Measurements from ENCODE around the gene IGSF8.

Gene IGSF8

DNA sequence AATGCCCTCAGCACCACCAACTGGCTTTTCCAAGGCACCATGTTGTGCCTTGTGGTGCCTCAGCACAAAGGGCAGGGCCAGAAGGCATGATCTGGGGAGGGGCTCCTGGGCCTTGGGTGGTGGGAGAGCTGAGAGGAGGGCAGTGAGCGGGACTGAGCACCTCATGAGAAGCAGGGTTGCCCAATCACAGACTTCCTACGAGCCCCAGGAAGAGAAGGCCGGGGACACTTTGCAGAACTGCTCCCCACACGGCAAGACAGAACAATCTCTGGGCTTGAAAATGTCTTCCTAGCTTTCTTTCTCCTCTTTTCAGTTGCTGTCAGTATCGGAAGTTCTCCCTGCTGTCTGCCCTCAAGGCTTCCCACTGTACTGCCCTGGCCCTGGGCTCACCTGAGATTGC, 35.2 kb downstream of the IGSF8 start:
- Mint-ChIP-seq H3K27ac (no peak overlapping the region), H3K36me3 (ENCODE audit: low read depth) (no peaks in the 10 kb centered on the region), H3K4me3 (no peak overlapping the region), H3K9me3 (no peaks in the 10 kb centered on the region), H3K27me3 (ENCODE audit: low read depth, poor library complexity) (peaks cover 26% of the 10 kb centered on the region), H3K4me1 (peaks cover 27% of the 10 kb centered on the region)
- TF ChIP-seq, protein P1, sequence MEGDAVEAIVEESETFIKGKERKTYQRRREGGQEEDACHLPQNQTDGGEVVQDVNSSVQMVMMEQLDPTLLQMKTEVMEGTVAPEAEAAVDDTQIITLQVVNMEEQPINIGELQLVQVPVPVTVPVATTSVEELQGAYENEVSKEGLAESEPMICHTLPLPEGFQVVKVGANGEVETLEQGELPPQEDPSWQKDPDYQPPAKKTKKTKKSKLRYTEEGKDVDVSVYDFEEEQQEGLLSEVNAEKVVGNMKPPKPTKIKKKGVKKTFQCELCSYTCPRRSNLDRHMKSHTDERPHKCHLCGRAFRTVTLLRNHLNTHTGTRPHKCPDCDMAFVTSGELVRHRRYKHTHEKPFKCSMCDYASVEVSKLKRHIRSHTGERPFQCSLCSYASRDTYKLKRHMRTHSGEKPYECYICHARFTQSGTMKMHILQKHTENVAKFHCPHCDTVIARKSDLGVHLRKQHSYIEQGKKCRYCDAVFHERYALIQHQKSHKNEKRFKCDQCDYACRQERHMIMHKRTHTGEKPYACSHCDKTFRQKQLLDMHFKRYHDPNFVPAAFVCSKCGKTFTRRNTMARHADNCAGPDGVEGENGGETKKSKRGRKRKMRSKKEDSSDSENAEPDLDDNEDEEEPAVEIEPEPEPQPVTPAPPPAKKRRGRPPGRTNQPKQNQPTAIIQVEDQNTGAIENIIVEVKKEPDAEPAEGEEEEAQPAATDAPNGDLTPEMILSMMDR (IDR thresholded peaks at IDR 0.05): no peak
- DNase-seq: no peak

DNA sequence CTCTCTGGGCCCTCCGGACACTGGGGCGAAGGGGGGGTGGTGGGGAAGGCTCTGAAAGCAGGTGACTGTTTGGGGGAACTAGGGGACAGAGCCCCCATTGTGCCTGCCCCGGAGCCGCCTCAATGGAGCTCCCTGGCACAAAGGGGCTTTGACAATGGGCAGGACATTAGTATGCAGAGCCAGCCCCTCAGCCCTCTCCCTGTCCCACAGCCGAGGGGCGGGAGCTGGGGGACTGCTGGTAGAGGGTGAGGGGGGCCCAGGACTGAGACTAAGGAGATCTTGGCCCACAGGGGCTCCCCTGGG, 36.2 kb downstream of the IGSF8 start:
- H3K27ac Mint-ChIP-seq: no peak overlapping the region
- no peak for DNase-seq
- no peak overlapping the region for H3K4me3 Mint-ChIP-seq
- H3K9me3 Mint-ChIP-seq: no peaks in the 10 kb centered on the region
- H3K27me3 Mint-ChIP-seq (ENCODE audit: low read depth, poor library complexity): peaks cover 26% of the 10 kb centered on the region
- no peaks in the 10 kb centered on the region for H3K36me3 Mint-ChIP-seq (ENCODE audit: low read depth)
- peaks cover 23% of the 10 kb centered on the region for H3K4me1 Mint-ChIP-seq
- TF ChIP-seq, protein P1 (IDR thresholded peaks at IDR 0.05): no peak

DNA sequence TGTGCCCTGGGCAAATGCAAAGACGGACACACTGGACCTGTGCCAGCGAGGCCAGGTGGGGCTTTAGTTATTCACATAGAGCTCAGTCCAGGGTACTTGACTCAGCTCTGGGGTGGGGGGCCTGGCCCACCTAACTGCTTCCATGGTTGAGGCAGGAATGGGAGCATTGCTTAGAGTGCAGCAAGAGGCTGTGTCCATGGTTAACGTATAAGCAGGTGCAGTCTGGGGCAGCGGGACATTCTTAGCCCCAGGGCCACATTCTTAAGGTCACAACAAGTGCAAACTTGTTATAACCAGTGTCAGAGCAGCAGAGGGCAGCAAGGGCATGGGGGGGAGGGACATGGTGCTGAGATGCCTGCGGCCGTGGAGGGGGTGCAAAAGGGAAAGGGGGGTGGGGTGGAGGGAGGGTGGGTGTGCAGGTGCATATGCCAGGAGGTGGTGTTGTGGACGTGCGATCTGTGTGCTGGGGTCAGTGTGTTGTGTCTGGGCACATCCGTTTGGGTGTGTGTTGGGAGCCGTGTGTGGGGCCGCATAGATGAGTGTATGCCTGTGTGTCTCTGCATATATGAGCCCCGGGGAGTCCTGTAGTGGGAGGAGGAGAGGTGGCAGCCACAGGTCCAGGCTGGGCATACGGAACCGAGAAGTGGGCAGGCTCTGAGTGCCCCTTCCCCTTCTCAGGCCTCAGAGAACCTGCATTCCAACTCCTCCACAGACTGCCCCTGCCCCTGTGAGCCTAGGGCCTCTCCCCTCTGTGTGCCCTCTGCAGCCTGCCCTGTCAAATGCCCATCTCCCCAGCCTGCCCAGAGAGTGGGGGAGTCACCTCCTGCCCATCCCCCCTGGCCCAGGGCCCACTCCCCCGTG, 36.8 kb downstream of the IGSF8 start:
- H3K4me1 Mint-ChIP-seq: peaks cover 23% of the 10 kb centered on the region
- H3K9me3 Mint-ChIP-seq: no peaks in the 10 kb centered on the region
- no peak overlapping the region for H3K27ac Mint-ChIP-seq
- H3K4me3 Mint-ChIP-seq: no peak overlapping the region
- TF ChIP-seq, protein P1 (IDR thresholded peaks at IDR 0.05): no peak
- DNase-seq: no peak
- H3K27me3 Mint-ChIP-seq (ENCODE audit: low read depth, poor library complexity): peaks cover 23% of the 10 kb centered on the region
- H3K36me3 Mint-ChIP-seq (ENCODE audit: low read depth): no peaks in the 10 kb centered on the region

DNA sequence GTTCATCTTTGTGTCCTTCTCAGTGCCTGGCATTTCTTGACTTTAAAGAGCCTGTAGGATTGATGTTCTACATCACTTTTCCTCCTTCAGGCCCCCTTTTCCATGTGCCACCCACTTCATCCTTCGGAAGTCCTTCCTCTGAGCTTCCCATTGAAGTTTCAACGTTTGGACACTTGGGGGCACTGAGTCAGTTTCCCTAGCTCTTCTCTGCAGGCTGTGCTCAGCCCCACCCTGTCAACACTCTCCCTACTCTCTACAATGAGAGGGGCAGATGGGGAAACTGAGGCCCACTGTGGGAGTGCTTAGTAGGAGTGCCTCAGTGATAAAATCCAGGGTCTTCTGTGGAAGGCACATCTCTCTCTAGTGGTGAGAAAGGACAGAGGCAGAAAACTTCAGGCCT, 40.3 kb downstream of the IGSF8 start:
- Mint-ChIP-seq H3K36me3 (ENCODE audit: low read depth) (no peaks in the 10 kb centered on the region), H3K4me3 (no peak overlapping the region), H3K9me3 (no peaks in the 10 kb centered on the region), H3K27me3 (ENCODE audit: low read depth, poor library complexity) (peaks cover 18% of the 10 kb centered on the region), H3K27ac (no peak overlapping the region), H3K4me1 (peaks cover 52% of the 10 kb centered on the region)
- TF ChIP-seq, protein P1 (IDR thresholded peaks at IDR 0.05): no peak
- DNase-seq: no peak

DNA sequence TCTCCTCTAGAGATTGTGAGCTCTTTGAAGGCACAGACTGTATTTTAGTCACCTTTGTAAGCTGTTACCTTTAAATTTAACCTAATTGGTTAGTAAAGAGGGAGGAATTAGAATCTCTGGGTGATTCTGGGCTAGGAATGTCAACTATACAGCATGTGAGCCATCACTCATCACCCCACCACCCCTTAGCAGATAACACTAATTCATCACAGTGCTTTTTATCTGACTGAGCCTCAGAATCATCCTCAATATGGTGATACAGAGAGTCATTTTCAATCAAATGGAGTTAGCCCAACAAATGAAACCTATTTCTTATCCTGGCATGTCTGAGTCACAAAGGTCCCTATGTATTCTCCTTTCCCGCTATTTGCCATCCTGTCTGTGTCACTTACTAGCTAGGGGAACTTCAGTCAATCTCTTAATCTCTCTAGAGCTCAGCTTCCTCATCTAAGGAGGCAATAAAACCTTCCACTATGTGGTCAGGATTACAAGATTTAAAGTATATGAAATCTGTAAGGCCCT, 41.7 kb downstream of the IGSF8 start:
- Mint-ChIP-seq H3K4me3 (no peak overlapping the region), H3K27me3 (ENCODE audit: low read depth, poor library complexity) (peaks cover 18% of the 10 kb centered on the region), H3K4me1 (peaks cover 64% of the 10 kb centered on the region), H3K27ac (no peak overlapping the region), H3K36me3 (ENCODE audit: low read depth) (no peaks in the 10 kb centered on the region), H3K9me3 (no peaks in the 10 kb centered on the region)
- no peak for DNase-seq
- TF ChIP-seq, protein P1 (IDR thresholded peaks at IDR 0.05): no peak

Measured in nephron progenitor cell (in vitro differentiated cells).